K562 (cell line): ENCODE results near the gene SLAMF8. TPM values are rescaled to one million over a fixed set of nuclear protein-coding genes. Genes with fewer than 3 reads are reported as not detected.

Experiments
- ATAC-seq: fragments of 200-7000 bp; cut with Tn5 transposase; 3 replicates; pipeline ENCODE4 v1.9.1; 2020; ENCODE audit warnings: moderate library complexity
- BruUV-seq: library from RNA; stranded (reverse); fragments of 400-500 nt; replicated peaks from 2 replicates; lab custom pipeline; 2021; lab: Mats Ljungman, UMichigan
- CTCF ChIA-PET: fragments of 300-600 bp; formaldehyde crosslinking; extraction: SDS; loops from one replicate; lab custom pipeline; 2021; ENCODE audit warnings: low intra/inter-chr PET ratio; lab: Yijun Ruan, JAX
- POLR2A ChIA-PET: fragments of 300-600, 350-650 bp; sonication (Branson Sonifier 250); formaldehyde crosslinking; extraction: SDS; loops from one replicate; lab custom pipeline; 2021; ENCODE audit warnings: antibody characterized with exemption, inconsistent platforms; lab: Yijun Ruan, JAX
- DNase-seq, 4 experiments: peaks; one replicate each; pipeline versions ENCODE4 v3.0.0 to v3.0.0-alpha.2; 2011 to 2018; ENCODE audit warnings: low spot score in 3 of 4, mixed read lengths in 3 of 4; ENCODE audit errors: extremely low read depth in 1 of 4
- FAIRE-seq: peaks from 2 replicates; lab custom pipeline; 2011; peaks lifted over from hg19 to GRCh38; lab: Jason Lieb, UNC
- H2AFZ ChIP-seq: 2 replicates; pipeline ENCODE4 v1.6.0; 2011; ENCODE audit warnings: low read depth, low read length, control low read depth, inconsistent platforms
- H3K27ac ChIP-seq: fragments of 200-600 bp; 3 replicates; pipeline ENCODE4 v1.8.0; 2011; ENCODE audit warnings: low read depth, mild to moderate bottlenecking, control low read depth, inconsistent platforms, low read length, moderate library complexity, mixed read lengths; ENCODE audit errors: extremely low read depth
- H3K27me3 ChIP-seq, 2 experiments: fragments of 300-600 bp in 1 of 2; 2 replicates in 1 of 2; 3 replicates in 1 of 2; pipeline versions ENCODE4 v1.6.0 to v1.8.0; 2011; ENCODE audit warnings: inconsistent platforms in 2 of 2, low read length in 2 of 2, mild to moderate bottlenecking in 1 of 2, mixed read lengths in 1 of 2, moderate library complexity in 1 of 2; ENCODE audit not compliant: control insufficient read depth in 2 of 2, insufficient read depth in 2 of 2
- H3K36me3 ChIP-seq: fragments of 300-600 bp; 3 replicates; pipeline ENCODE4 v1.8.0; 2011; ENCODE audit warnings: mild to moderate bottlenecking, low read length, inconsistent platforms; ENCODE audit not compliant: control insufficient read depth, insufficient read depth
- H3K4me1 ChIP-seq, 2 experiments: fragments of 200-600 bp in 1 of 2; replicated peaks in 1 of 2; 2 replicates in 1 of 2; 3 replicates in 1 of 2; pipeline versions ENCODE4 v1.5.1 to v1.8.0; 2011; ENCODE audit warnings: inconsistent platforms in 2 of 2, low read length in 2 of 2, mild to moderate bottlenecking in 1 of 2, mixed read lengths in 1 of 2, moderate library complexity in 1 of 2; ENCODE audit not compliant: control insufficient read depth in 2 of 2, insufficient read depth in 2 of 2
- H3K4me2 ChIP-seq: 2 replicates; pipeline ENCODE4 v1.6.1; 2011; ENCODE audit warnings: low read length, control low read depth, inconsistent platforms, mixed read lengths; ENCODE audit not compliant: insufficient read depth
- H3K4me3 ChIP-seq: fragments of 200-600 bp; sonication (generic), shearing (Covaris generic); 2 replicates; pipeline ENCODE4 v1.5.1; 2016; ENCODE audit warnings: control low read depth, inconsistent platforms
- H3K79me2 ChIP-seq: fragments of 200-600 bp; 3 replicates; pipeline ENCODE4 v1.8.0; 2011; ENCODE audit warnings: low read length, inconsistent platforms; ENCODE audit not compliant: control insufficient read depth, insufficient read depth
- H3K9ac ChIP-seq, 2 experiments: 2 replicates each; pipeline versions ENCODE4 v1.6.0 to v1.6.1; 2011; ENCODE audit warnings: low read depth in 2 of 2, low read length in 2 of 2, control low read depth in 1 of 2, inconsistent platforms in 1 of 2, mild to moderate bottlenecking in 1 of 2, mixed read lengths in 1 of 2; ENCODE audit not compliant: insufficient read depth in 1 of 2
- H3K9me1 ChIP-seq: one replicate; pipeline ENCODE4 v1.6.0; 2011; ENCODE audit warnings: inconsistent platforms, mild to moderate bottlenecking, low read length, moderate library complexity; ENCODE audit not compliant: control insufficient read depth, insufficient read depth
- H3K9me3 ChIP-seq: replicated peaks from 2 replicates; pipeline ENCODE4 v1.5.1; 2011; ENCODE audit warnings: low read depth, low read length, inconsistent platforms; ENCODE audit not compliant: control insufficient read depth, insufficient read depth
- H4K20me1 ChIP-seq: replicated peaks from 2 replicates; pipeline ENCODE4 v1.6.1; 2011; ENCODE audit warnings: low read length, inconsistent platforms, mixed read lengths; ENCODE audit not compliant: control insufficient read depth, insufficient read depth
- CBFA2T3 ChIP-seq: fragments of 450-650 bp; IDR thresholded peaks from 2 replicates; pipeline ENCODE4 v1.6.1; 2017
- CBX2 ChIP-seq: fragments of 200-600 bp; sonication (generic); IDR thresholded peaks from one replicate; pipeline ENCODE4 v1.6.1; 2012; ENCODE audit warnings: mild to moderate bottlenecking, low read length, inconsistent platforms; ENCODE audit not compliant: insufficient read depth, poor library complexity, severe bottlenecking
- ILK ChIP-seq: fragments of 450-650 bp; IDR thresholded peaks from 2 replicates; pipeline ENCODE4 v1.6.1; 2016; ENCODE audit warnings: missing genetic modification characterization, low read depth, mild to moderate bottlenecking, missing compliant biosample characterization, moderate library complexity, borderline replicate concordance
- NCOA2 ChIP-seq, 2 experiments: fragments of 450-650 bp; IDR thresholded peaks; 2 replicates each; pipeline ENCODE4 v1.6.1; 2018; ENCODE audit warnings: mild to moderate bottlenecking in 2 of 2, moderate library complexity in 1 of 2; ENCODE audit not compliant: partially characterized antibody in 2 of 2
- NFYB ChIP-seq: IDR thresholded peaks from 2 replicates; pipeline ENCODE4 v1.6.1; 2011; ENCODE audit warnings: mild to moderate bottlenecking, moderate library complexity; ENCODE audit not compliant: insufficient read length; ENCODE audit errors: extremely low read depth
- TFAM ChIP-seq: fragments of 250-450 bp; sonication (Bioruptor Pico); conservative IDR thresholded peaks from 2 replicates; pipeline ENCODE4 v1.5.0; 2021; ENCODE audit warnings: mild to moderate bottlenecking, moderate library complexity
- ZNF121 ChIP-seq: sonication (generic); formaldehyde crosslinking; conservative IDR thresholded peaks from 2 replicates; pipeline ENCODE4 v1.8.0; 2022; ENCODE audit warnings: missing genetic modification reagents
- WGBS: fragments of 100-300 bp; shearing (Covaris generic); methylation state at CpG from one replicate; pipeline ENCODE4 v1.1.6; 2016; ENCODE audit warnings: low coverage, mixed read lengths; ENCODE audit not compliant: insufficient coverage; ENCODE audit errors: missing lambda C conversion rate; 5-methylcytosine and 5-hydroxymethylcytosine counted together
- in situ Hi-C: fragments of 300-500 bp; cut with MboI; formaldehyde crosslinking; loops from 4 replicates; pipeline ENCODE4 v1.15.0; 2018; ENCODE audit warnings: inconsistent platforms, mixed read lengths
- intact Hi-C: fragments of 100-400 bp; cut with micrococcal nuclease; formaldehyde crosslinking; loops from 2 replicates; pipeline ENCODE4 v1.14.2; 2022
- polyA plus RNA-seq, 8 experiments: library from polyadenylated mRNA; depleted of rRNA in 4 of 8; stranded (reverse) in 5 of 8; unstranded in 3 of 8; fragments of >200 nt; fragmentation: Nextera tagmentation in 2 of 8; fragmentation: Illumina TruSeq in 1 of 8; extraction: Ambion mirVana in 2 of 8; extraction: Trizol in 1 of 8; gene quantifications; 2 replicates each; pipeline versions ENCODE4 v1.2.1 to v1.2.3, GENCODE V29; 2011 to 2014; ENCODE audit warnings: inconsistent platforms in 1 of 8, missing spikeins in 1 of 8
- total RNA-seq, 7 experiments: library from RNA; depleted of rRNA in 6 of 7; stranded (reverse); fragments of >200 nt in 6 of 7; fragmentation: Illumina TruSeq in 2 of 7; extraction: Trizol in 2 of 7; gene quantifications; 2 replicates each; pipeline versions ENCODE4 v1.2.1 to v1.2.3, GENCODE V29; 2011 to 2021; ENCODE audit warnings: low replicate concordance in 1 of 7

Gene SLAMF8
- total and polyA plus RNA-seq, 9 of the 15 experiments (the other 6 are each of a cell fraction or from before 2014, with no cell fraction given) = not detected

DNA sequence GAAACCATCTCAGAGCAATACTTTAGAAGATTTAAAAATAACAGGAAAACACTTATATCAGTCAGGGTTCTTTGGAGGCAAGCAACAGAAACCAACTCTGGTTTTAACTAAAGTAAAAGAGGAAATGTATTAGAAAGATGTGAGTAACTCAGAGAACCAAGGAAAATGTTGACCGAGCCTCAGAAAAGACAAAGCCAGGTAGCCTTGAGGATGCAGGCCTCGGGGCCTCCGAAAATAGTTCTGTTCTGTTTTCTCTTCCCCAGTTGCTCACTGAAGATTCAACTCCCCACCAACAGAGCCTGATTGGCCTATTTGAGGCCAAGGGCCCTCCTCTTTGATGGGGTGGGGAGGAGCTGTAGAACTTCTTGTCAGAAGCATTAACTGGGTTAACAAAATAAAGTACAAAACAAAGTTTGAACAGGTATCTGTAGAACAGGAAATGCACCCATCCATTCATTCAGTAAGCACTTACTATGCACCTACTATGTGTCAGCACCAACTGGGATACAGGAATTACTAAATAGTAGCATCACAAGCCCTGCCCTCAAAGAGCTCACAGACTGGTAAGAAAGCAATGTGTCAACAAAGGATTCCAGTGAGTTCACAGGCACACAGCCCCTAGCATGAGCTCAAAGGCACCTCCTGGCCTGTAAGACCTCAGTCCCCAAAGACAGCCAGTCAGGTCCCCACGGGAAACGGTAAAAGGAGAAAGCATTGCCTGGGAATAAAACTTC, 12.6 kb downstream of the SLAMF8 start:
- Histone ChIP-seq H3K27me3 (peaks cover 8 to 34% of the 10 kb centered on the region in 2 experiments; a peak in 4 of 5 replicates), H3K9ac (no peak overlapping the region), H4K20me1 (no peaks in the 10 kb centered on the region), H3K79me2 (no peaks in the 10 kb centered on the region), H3K4me3 (no peak overlapping the region), H3K27ac (no peak overlapping the region), H3K4me1 (peaks cover 0 to 3% of the 10 kb centered on the region in 2 experiments; a peak in 1 of 5 replicates), H3K4me2 (no peak overlapping the region), H2AFZ (no peak overlapping the region), H3K36me3 (no peaks in the 10 kb centered on the region), H3K9me1 (no peaks in the 10 kb centered on the region), H3K9me3 (no peaks in the 10 kb centered on the region)
- in situ Hi-C loops (no loop called here), intact Hi-C loops (loop anchor here (10.0 kb wide), 1 partner anchor 86 kb away; the partner anchor contains the start of gene TAGLN2)
- POLR2A ChIA-PET = interaction anchor here (0.6 to 1.7 kb wide), 6 partner anchors 10 to 86 kb away, joined by 3 to 5 read pairs (median 4); partner anchors contain the start of gene TAGLN2
- peak; percentile 20 for TF ChIP-seq NFYB
- TF ChIP-seq ILK (tag) = no peak
- WGBS = 2% methylated on average over 5 of the region's 5 CpGs
- DNase-seq (peak in 2 of 4 experiments; percentile 22 to 32), FAIRE-seq (no peak), ATAC-seq (no peak)
- CTCF ChIA-PET = no interaction called here
- BruUV-seq = no TSS peak

DNA sequence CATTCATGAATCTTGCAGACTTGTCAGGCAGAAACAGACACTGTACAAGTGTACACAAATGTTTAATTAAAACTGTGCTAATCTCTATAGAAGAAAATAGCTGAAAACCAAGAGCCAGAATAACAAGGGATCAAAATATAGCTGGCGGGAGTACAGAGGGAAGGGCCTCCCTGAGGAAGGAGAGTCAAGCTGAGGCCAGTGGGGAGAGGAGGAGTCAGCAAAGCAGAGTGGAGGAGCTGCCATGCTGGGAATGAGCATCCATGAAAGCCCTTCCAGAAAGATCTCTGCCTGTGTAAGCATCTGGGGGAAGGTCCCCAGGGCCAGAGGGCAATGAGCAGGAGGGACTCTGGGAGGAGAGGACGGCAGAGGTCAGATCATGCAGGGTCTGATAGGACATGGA, 15.1 kb downstream of the SLAMF8 start:
- no peak for FAIRE-seq
- no peak overlapping the region for H3K4me3 ChIP-seq
- in situ Hi-C loops (no loop called here), intact Hi-C loops (no loop called here)
- no TSS peak for BruUV-seq
- no peaks in the 10 kb centered on the region for H3K9me3 ChIP-seq
- POLR2A ChIA-PET = interaction anchor here (1.0 to 1.6 kb wide), 4 partner anchors 10 to 168 kb away, joined by 3 to 5 read pairs (median 4); no protein-coding TSS in a partner anchor
- ATAC-seq = no peak
- no peaks in the 10 kb centered on the region for H3K9me1 ChIP-seq
- no peaks in the 10 kb centered on the region for H4K20me1 ChIP-seq
- peaks cover 0 to 3% of the 10 kb centered on the region in 2 experiments; a peak in 1 of 5 replicates for H3K4me1 ChIP-seq
- H3K9ac ChIP-seq = no peak overlapping the region
- 0% methylated on average over 2 of the region's 2 CpGs for WGBS
- H3K79me2 ChIP-seq = no peaks in the 10 kb centered on the region
- no peaks in the 10 kb centered on the region for H3K36me3 ChIP-seq
- TF ChIP-seq ZNF121 (CRISPR knock-in tag) (no peak), CBX2 (no peak), CBFA2T3 (no peak), NCOA2 (IDR thresholded peaks at IDR 0.05; ENCODE audit: partially characterized antibody in 2 of 2) (no peak), TFAM (CRISPR knock-in tag) (no peak)
- CTCF ChIA-PET = no interaction called here
- H3K27me3 ChIP-seq = peaks cover 15 to 49% of the 10 kb centered on the region in 2 experiments; a peak in 4 of 5 replicates
- H2AFZ ChIP-seq = no peak overlapping the region
- H3K4me2 ChIP-seq = no peak overlapping the region
- DNase-seq = no peak
- H3K27ac ChIP-seq = no peak overlapping the region
